Nucleus accumbens (tissue), 56 donors: ENCODE measurements around the gene MORN5.

Source experiments
- DNase-seq, 56 donors: peaks; one replicate each; lab custom pipeline; 2025; lab: John Stamatoyannopoulos, UW

MORN5 gene

DNA sequence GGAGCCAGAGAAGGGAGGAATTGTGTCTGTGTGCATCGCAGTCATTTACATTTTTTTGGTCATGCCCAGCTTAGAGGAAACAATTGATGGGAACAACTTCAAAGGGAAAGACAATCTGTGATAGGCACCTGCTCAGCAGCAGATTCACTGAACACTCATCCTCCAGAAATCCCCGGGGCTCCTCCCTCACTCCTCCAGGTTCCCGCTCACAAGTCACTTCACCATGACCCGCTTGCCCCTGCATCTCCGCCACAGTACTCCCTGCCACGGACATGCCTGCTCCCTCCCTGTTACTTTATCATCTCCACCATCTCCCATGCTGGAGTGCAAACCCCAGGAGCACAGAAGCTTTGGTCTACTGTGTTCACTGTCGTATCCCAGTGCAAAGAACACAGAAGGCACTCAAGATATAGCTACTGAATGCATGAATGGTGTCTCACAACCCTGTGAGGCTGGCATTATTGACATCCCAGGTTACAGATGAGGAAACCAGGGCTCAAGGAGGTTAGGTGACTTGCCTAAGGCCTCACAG, 52.8 kb downstream of the MORN5 start:
- no peak for DNase-seq

DNA sequence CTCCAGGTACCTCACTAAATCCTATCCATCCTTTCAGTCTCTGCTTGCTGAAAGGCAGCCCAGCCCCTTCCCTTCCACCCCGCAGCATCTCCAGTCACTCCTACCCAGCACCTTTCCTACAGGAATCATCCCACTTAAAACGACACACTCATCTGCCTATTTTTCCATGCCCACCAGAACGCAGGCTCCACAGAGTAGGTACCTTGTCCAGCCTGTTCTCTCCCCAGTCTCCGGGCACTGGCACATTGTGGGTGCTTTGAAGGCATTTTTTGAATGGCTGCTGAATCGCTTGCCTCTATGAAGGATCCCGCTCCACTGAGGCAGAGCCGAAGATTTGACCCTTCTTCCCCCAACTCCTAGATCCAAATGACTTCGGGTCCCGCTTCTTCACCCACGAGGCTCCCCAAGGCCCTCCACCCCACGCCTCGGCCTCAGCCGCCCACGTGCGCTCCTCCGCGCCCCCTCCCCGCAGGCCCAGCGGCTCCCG, 53.4 kb downstream of the MORN5 start:
- DNase-seq, result no peak

DNA sequence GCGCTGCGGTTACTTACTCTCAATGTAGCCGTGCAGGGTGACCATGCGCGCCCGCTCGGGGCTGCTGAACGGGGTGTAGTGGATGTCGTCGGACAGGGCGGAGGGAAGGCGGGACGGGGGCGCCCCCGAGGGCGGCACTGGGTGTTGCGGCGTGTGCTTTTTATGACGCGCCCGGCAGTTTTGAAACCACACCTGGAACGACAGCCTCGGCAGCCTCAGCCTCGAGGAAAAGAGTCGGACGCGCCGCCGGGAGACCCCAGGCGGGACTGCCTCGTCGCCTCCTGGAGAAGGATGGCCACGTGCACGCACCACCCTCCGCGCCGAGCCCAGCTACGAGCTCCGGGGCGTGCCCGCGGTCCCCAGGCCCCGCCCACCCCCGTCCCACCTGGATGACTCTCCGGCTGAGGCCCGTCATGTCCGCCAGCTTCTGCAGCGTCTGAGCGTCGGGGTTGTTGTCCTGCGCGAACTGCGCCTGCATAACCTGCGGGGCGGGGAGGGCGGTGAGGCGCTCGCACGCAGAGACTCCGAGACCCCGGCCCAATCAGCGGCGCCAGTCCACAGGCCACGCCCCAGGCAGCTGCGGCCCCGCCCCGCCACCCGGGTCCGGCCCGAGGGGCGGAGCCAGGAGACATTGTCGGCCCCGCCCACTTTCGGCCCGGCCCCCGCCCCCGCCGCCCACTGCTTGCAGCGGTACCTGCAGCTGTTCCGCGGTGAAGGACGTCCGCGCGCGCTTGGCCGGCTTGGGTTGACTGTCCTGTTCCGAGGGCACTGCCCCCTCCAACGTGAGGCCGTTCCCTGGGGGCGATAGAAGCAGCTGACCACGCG, 54.1 kb downstream of the MORN5 start:
- DNase-seq, result peak in 1 of 56 donors; percentile 55

DNA sequence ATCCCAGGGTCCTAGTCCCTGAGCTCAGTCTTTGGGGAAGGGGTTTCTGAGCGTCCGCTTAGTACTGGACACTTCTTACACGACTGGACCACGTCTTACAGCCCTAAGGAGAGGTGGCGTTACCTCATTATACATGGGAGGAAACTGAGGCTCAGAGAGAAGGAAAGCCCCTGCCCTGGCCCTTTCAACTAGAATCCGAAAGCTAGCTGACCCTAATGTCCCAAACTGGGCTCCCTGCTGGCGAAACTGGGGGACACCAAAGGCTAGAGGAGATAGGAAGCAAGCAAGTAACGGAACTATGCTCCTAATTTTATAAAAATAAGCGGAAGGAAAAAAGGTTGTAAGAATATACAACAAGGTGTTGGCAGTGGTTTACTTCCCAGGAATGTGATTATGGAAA, 54.8 kb downstream of the MORN5 start:
- DNase-seq, result no peak

DNA sequence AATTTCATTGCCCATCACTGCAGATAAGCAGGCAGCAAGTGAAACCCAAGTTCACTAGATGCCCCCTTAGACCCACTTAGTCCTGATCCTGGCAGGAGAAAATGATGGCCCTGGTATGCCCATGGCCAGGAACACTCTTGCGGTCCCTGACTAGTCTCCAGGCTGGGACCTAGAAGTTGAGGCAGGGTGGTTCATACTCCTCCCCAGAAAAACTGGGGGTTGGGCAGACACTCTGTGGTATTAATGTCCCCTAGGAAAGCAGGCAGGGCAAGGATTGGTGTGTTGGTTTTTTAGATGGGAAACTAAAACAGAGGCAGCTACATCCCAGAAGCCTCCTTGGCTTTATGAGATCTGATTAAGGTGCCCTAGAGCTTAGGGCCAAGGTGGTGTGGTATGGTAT, 56.0 kb downstream of the MORN5 start:
- DNase-seq, result no peak

DNA sequence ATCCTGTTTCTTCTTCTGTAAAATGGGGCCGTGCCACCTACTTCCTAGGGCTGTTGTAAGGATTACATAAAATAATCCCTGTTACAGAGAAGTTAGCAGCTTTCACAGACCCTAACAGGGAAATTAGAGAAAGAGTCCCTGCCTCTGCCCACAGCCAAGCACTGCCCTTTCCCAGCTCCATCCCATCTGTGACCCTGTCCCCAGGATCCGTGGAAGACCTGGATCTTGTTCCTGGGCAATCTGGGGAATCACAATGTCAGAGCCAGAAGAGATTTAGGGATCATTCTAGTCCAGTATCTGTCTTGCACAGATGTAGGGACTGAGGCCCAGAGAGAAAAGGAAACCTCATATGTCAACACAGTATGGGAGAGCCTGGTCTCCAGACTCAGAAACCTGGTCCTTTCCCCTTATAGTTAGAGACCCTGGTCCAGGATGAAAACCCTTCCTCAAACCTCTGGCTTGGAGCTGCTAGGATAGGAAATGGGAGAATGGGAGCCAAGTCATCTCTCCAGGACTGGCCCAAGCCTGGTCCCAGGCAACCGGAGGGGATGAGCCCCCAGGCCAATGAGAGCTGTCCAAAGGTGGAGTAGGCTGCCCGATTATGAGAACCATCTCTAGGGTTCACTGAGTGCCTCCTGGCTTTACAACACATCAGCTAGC, 56.6 kb downstream of the MORN5 start:
- no peak for DNase-seq

DNA sequence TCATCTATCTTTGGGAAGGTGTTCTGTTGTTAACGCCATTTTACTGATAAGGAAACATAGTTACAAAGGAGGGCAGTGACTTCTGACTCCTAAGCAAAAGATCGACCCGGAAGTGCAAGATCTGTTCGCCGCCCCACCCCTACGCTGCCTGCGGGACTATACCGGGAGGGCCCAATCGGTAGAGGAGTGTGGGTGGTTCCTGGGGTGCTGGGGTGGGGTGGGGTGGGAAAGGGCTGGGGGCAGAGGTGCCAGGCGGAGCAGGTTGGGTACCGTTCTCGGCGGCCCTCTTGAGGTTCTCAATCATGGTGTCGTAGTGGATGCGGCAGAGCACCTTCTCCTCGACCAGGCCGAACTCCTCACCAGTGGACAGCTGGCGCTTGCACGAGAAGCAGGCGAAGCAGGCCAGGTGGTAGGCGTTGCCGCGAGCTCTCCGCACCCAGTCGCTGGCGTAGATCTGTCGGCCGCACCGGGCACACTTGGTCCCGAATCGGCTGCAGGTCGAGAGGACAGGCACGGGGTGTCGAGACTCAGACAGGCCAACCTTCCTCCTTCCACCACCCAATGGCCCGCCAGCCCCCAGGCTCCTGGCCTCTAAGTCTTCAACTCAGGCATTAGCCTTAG, 57.2 kb downstream of the MORN5 start:
- DNase-seq, result no peak

DNA sequence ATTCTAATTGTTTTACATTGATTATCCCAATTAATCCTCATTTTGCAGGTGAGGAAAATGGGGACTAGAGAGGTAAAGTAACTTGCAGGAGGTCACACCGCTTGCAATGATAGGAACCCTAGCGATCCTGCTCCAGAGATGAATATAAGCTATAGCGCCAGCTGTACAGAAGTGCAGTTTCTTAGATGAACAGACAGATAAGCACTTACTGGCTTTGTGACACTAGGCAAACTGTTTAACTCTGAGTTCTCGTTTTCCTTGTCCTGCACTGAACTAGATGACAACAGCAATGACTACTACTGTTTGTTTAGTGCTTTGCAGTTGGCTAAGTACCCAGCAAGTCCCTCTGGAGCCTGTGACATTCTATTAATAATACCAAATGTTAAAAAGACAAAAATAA, 57.9 kb downstream of the MORN5 start:
- no peak for DNase-seq

DNA sequence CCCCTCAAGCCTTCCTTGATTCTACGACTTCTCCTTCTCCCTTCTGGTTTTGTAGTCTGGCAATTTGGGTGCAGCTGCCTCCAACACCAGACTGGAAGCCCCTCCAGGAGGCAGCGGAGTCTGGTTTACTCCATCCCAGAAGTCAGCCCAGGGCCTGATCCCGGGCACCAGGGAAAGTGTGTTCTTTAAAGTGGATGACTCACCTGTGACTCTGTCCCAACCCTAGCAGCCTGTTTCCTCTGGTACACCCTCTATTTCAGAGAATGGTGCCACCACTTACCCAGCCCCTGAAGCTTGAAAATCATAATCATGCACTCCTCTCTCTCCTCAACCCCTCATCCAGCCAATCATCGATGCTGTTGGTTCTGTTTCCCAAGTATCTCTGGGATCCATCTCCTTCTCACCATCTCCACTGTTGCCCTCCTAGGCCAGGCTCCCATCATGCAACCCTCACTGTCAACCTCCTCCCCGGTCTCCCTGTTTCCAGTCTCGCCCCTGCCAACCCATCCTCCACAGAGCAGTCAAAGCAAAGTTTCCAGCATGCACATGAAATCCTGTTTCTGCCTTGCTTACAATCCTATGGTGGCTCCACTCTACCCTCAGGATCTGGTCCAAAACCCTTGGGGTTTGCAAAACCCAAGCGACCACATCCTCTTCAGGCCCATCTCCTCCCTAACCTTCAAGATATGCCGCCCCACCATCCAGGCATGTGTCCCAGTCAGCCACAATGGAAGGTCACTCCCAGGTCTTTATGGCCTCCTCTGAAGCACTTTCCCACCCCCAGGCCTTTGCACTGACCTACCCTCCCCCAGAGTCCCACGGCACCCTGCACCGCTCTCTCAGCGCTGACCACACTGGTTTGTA, 58.6 kb downstream of the MORN5 start:
- no peak for DNase-seq

DNA sequence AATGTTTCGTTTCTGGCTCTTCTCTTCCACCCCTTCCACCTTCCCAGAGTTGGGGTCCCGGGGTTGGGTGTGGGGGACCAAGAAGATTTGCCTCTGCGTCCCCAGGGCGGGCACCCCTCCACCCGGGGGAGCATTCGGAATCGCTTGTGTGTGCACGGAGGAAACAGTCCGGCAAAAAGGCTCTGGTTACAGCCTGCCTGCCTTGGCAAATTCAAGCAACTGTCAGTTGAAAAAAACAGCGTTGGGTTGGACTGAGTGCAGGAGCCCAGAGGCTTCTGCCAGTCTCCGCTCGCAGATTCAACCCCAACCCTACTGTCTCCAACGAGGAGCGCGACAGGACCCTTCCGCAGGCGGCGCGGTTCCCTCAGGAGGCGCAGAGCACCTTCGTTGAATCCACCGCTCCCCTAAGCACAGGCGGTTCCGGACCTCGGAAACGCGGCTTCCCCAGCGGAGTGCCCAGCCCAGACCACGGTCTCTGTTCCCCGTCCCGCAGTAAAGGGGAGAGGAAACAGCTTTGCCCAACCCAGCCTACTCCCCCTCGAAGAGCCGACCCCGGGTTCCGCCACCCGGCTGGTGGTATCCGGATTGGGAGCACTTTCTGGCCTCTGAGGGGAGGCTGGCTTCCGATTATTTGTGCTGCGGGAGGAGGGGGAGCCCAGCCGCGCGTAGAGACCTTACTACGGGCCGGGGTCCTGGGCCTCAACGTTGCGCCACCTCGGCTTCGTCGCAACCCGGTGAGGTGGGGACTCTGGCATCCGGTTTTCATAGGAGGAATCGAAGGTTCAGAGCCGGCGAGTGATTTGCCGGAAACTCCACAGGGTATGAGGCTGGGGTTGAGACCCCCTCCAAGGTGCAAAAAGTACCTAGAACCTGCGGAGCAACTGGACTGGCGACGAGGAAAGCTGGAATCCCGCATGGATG, 59.5 kb downstream of the MORN5 start:
- DNase-seq, result no peak

DNA sequence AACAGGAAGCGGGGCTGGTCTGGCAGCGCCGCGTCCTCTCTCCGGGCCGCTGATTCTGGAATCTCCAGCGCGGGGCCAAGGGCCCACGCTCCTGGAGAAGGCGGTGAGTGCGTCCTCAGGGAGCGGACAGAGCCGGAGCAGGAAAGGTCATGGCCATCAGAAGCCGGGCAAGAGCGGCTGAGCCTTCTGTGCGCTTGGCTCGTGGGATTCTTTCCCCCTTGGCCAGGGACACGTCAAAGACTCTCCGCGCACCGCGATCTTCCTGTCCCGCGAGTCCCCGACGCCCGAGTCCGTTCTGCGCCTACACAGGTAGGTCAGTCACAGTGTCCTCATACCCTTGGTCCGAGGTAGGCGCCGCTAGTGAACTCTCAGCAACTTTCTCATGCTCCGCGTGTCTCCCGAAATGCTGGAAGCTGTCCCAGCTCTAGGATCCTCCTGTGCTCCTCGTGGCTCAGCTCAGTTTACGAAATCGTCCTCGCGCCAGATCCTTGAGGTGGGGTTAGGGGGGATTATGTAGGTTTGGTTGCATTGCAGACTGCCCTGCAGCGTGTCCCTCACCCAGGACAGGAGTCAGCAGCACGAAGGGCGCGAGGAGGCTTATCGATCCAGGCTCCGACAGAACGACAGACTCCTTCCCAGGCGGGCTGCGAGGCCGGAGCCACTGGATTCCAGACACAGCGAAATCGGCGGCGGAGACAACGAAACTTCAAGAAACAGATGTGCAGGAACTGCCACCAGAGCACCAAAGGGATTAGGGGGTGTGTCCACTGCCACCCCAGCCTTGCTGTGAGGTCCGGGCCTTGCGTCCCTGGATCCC, 60.4 kb downstream of the MORN5 start:
- no peak for DNase-seq

DNA sequence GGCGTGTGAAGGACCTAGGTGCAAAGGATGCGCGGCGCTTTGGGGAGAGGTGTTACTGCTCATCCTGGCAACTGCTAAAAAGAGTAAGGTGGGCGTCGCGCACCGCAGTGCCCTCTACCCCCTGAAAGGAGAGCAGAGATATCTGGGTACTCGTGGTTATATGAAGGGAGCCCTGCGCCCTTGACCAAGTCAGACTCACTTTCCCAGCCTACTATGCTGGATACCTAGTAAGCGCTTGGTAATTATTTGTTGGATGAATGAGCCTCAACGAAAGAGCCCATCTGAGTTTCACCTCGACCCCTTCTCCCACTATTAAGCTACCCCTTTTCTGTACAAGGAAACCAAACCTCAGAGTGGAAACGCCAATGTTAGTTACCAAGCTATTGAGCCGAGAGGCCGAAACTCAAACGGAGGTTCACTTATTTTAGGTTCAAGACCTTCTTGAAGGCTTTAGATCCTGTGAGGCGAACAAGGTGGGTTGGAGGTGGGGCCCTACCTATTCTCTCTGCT, 61.0 kb downstream of the MORN5 start:
- DNase-seq, result no peak

DNA sequence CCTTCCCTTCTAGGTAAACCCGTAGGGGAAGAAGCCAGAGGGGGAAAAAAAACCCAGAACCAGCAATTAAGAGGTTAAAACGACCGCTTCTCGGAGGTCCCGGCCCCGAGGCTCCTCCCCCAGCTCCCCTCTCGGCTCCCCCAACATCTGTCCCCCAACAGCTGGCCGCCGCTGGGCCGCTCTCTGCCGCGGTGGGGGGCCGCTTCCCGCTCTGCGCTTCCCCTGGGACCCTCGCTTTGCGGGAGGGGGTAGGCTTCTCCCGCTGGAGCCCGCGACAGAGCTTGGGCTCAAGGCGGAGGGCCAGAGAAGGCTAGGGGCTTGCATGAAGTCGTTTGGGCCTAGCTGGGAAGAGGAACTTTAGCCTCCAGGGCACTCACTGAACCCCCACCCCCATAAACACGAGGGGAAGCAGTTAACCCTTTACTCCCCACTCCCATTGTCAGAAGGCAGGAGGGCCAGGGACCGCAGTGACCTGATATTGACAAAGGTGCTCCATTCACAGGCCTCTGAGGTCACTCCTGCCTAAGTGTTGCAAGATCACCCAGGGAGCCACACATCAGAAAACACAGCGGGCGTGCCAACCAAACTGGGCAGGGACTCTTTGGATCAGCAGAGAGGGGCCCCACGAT, 61.6 kb downstream of the MORN5 start:
- DNase-seq, result no peak

DNA sequence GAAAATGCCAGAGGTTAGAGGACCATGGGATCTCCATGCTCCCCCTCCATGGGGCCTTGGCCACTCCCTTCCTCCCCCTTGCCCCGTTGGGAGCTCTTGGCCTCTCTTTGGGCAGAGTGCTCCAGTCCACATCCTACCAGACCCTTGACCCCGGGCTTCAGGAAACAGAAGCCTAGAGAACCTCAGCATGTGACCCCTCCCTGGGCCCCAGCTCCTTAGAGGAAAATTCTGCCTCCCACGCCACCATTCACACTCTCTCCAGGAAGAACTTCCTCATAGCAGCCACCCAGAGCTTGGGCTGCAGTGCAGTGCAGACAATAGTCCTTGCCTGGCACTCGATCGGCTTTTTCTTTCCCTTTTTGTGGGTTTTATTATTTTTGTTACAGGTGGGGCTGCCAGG, 63.1 kb downstream of the MORN5 start:
- DNase-seq, result no peak

DNA sequence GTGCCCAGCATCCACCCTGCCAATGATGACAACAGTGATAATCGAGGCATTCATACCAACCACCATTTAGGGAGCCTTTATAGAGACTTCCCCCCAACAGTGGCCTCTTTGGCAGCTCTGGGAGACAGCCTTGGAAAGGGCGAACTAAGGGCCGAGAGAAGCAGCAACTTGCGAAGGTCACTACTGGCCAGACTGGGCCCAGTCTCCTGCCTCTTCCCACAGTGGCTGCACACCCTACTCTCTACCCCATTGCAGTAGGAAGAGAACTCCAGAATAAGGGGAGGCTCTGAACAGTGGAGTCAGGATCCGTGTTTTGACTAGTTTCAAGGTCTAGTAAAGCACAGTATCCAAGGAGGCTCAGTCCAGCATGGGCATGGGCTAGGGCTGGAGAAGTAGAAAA, 63.7 kb downstream of the MORN5 start:
- no peak for DNase-seq

DNA sequence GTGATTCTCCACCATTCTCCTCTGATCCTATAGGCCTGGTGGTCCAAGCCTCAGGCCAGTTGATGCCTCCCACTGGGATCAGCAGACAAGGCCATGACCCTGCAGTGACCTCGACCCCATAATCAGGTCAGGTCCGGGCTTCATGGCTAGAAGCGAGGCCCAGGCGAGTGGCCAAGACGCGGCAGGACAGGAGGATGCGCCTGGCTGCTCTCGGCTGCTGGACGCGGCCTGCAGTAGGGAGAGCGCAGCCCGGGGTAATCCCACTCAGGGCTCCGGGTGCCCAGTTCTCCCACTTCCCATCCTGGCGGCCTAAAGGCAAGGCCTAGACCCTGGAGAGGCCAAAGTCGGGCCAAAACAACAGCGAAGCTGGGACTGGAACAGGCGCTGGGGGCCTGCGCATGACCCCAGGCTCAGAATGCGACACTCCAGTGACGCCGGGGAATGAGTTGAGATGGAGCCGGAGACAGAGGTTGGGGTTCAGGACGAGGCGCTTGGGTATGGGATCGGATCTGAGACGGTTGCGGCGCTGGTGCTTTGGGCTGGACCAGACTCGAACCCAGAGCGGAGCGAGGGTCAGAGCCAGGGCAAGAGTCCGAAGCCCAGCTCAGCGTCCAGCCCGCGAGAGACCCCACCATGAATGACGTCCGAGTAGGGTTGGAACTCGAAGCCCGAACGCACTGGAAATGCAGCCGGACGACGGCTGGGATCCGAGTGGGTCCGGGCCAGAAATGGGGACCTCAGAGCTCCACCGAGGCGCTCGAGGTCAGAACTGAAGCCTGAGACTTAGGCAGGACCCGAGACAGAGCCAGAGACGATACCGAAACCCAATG, 65.8 kb downstream of the MORN5 start:
- no peak for DNase-seq
